ENCODE results near the gene DYNC1I1.

GRCh38 chr7:96016735-96017134 is 244.4 kb downstream of the DYNC1I1 start:
- no peak for TF ChIP-seq POLR2A (IDR thresholded peaks at IDR 0.05; ENCODE audit: low read depth, low read length)
- TF ChIP-seq CTCF (IDR thresholded peaks at IDR 0.05; ENCODE audit: extremely low read depth in 1 of 2, insufficient read depth in 1 of 2, low read depth in 1 of 2, low read length in 2 of 2): no peak
